ENCODE data around the gene CKLF. TPM values are rescaled to one million over a fixed set of nuclear protein-coding genes. Genes with fewer than 3 reads are reported as not detected.

Gene CKLF
- total RNA-seq, 4 donors from 2014 or later = 30.5 to 94.3 (median 42.2) TPM

DNA sequence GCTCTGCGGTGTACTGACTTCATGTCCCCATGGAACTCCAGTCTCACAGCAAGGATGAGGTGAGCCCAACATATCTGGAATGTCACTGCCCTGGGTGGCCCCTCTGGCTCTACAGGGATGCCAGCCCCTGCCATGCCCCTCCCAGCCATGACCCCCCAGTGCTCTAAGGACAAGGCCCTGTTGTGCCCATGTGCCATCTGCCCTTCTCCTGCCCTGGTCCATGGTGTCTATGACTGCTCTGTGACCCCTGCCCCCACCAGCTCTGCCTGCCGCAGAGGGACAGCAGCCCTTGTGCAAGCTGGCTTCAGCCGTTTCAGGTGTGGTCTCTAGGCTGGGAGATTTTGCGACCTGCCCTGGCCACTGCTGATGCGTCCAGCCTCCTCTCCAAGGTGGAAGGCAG, 42.8 kb upstream of the CKLF start:
- TF ChIP-seq, protein P1, sequence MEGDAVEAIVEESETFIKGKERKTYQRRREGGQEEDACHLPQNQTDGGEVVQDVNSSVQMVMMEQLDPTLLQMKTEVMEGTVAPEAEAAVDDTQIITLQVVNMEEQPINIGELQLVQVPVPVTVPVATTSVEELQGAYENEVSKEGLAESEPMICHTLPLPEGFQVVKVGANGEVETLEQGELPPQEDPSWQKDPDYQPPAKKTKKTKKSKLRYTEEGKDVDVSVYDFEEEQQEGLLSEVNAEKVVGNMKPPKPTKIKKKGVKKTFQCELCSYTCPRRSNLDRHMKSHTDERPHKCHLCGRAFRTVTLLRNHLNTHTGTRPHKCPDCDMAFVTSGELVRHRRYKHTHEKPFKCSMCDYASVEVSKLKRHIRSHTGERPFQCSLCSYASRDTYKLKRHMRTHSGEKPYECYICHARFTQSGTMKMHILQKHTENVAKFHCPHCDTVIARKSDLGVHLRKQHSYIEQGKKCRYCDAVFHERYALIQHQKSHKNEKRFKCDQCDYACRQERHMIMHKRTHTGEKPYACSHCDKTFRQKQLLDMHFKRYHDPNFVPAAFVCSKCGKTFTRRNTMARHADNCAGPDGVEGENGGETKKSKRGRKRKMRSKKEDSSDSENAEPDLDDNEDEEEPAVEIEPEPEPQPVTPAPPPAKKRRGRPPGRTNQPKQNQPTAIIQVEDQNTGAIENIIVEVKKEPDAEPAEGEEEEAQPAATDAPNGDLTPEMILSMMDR (IDR thresholded peaks at IDR 0.05; ENCODE audit: low read depth) = no peak

DNA sequence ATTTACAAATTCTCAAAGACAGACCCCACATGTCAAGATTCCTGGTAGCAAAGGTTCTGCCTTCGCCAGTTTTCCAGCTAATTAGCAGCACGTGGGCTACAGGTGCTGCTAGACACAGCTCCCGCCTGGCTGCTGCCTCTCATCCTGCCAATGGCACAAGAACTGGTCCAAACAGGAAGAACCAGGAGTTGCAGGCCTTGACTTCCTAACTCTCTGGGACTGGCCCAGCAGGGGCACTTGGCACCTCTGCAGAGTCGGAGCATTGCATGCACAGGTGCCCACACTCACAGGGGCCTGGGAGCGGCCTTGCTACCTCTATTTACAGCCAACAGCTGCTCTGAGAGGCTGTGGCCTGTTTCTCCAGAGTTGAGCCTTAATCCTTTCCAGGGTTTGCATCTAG, 42.1 kb upstream of the CKLF start:
- TF ChIP-seq, protein P1 (IDR thresholded peaks at IDR 0.05; ENCODE audit: low read depth) = no peak

DNA sequence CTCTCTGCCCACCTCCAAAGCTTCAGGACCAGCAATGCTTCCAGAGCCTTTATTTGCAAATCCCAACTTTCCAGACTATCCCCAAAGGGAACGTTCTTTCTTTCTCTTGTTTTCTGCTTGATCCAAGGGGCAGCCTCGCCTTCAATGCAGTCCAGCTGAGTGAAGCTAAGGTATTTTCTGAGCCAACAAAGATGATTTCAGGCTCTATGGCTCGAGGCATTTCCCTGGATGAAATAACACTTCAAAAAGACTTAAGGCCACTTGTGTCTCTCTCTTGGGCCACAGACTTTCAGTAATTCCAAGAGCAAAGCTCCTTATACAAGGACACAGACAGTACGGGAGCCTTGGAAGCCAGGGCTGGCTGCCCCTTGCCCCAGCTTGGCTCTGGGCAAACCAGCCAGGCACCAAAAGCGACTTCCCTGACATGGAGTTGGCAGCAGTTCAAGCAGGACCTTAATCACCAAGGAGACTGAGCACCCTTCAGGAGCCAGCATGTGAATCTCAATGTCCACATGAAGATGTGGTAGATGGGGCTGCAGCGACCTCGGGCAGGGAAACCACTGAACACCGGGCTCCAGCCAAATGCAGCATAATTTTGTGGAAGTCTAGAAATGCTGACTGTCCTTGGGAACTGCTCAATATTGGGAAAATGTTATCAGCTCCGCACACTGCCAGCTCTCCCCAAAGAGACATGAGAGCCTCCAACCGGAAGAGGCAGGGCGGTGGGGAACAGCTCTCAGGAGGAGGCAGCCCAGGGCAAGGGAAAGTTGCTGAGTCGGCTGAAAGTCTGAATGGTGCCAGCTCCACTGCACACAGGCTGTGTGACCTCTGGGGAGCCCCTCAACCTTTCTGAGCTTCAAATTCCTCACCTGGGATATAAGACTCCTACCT, 41.4 kb upstream of the CKLF start:
- TF ChIP-seq, protein P1 (IDR thresholded peaks at IDR 0.05; ENCODE audit: low read depth) = no peak

DNA sequence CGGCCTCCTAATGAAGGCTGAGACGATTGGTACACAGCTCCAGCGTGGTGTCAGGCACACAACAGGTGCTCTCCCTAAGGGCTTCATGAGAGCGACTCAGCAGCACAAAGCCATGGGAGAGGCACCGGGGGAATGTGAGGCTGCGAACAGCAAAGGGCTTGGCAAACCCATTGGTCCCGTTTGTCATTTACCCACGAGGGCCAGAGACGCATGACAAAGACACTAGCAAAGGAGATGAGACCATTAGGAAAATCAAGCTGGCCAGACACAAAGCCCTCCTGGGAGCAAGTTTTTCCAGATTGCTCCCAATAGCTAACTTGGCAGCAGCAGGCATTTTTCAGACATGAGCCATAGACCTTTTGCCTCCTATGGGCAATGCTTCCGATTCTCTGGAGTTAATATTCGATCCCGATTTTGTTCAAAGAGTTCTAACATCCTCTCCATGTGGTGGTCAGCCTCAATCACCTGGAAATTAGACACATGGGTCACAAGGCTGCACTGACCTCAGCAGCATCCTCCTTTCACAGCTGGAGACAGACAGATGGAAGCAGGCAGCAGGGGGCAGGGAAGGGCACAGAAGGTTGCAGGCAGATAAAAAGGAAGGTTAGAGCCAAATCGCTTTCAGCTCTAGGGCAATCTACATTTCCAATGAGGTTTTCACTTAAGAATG, 40.6 kb upstream of the CKLF start:
- TF ChIP-seq, protein P1 (IDR thresholded peaks at IDR 0.05; ENCODE audit: low read depth) = no peak

DNA sequence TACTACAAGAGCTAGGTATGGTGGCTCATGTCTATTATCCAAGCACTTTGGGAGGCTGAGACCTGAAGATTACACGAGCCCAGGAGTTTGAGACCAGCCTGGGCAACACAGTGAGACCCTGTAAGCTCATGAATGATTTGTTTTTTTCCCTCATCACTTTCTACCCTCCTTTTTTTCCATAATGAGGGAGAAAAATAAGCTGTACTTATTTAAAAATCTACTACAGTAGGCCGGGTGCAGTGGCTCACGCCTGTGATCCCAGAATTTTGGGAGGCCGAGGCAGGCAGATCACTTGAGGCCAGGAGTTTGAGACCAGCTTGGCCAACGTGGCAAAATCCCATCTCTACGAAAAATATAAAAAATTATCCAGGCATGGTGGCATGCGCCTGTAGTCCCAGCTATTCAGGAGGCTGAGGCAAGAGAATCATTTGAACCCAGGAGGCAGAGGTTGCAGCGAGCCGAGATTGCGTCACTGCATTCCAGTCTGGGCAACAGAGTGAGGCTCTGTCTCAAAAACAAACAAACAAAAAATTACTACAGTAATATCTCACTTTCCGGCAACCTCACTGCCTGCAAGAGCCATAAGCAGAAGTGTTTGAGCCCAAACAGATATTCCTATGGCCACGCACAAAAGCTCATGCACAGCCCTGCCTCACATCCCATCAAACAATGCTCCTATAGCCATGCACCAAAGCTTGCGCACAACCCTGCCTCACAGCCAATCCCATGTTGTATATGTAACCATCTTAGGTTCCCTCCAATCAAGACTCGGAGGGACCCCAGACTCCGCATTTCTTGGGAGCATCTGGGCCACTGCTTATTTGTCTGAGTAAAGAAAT, 39.9 kb upstream of the CKLF start:
- TF ChIP-seq, protein P1 (IDR thresholded peaks at IDR 0.05; ENCODE audit: low read depth) = no peak

DNA sequence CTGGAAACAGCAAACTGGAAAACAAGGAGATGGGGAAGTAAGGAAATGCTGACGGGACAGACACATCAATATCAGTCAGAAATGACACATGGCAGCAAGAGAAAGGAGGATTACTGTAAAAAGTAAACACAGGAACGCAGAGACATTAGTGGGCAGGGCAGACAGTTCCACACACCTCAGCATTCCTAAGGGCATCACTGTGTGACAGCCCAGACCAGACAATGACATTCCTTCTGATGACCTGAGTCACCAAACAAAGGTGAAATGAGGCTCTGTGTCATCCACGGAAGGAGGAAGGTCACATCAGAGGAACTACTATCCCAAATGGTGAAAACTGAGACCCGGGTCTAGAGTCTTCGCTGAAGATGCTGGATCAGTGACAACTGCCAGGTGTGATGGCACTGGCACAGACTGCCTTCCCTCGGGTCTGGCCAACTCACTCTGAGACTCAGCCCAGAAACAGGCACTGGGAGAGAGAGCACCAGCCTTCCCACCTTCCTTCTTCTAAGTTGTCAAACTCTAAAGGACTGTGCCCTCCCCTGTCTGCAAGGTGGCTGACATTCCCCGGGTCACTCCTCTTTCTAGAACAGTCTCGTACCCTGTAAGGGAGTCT, 39.2 kb upstream of the CKLF start:
- TF ChIP-seq, protein P1 (IDR thresholded peaks at IDR 0.05; ENCODE audit: low read depth) = no peak

Data from subcutaneous adipose tissue (tissue), 4 donors.